ENCODE results near the gene BCL11A.

The BCL11A gene

GRCh38 chr2:60553495-60554073 lies at the start of gene BCL11A:
Gene BCL11A, minus strand, starts transcription at chr2:60553654. Its CDS starts 384 bp downstream, at chr2:60553270.
- DNase-seq: peak; percentile 91 to 95

GRCh38 chr2:60602828-60603532 lies 49.5 kb upstream of the BCL11A start:
- no peak for DNase-seq

- no peak for DNase-seq
Measured at GRCh38 chr2:60602388-60602787, 48.9 kb upstream of the BCL11A start.

GRCh38 chr2:60598271-60598670 lies 44.8 kb upstream of the BCL11A start:
- DNase-seq: no peak

- no peak for DNase-seq
Measured at GRCh38 chr2:60597346-60597745, 43.9 kb upstream of the BCL11A start.

GRCh38 chr2:60596411-60596810 lies 43.0 kb upstream of the BCL11A start:
- no peak for DNase-seq

- DNase-seq: no peak
Measured at GRCh38 chr2:60595953-60596352, 42.5 kb upstream of the BCL11A start.

- no peak for DNase-seq
Measured at GRCh38 chr2:60589104-60589503, 35.6 kb upstream of the BCL11A start.

GRCh38 chr2:60586081-60586480 lies 32.6 kb upstream of the BCL11A start:
- DNase-seq: no peak

GRCh38 chr2:60585276-60585675 lies 31.8 kb upstream of the BCL11A start:
- no peak for DNase-seq

- no peak for DNase-seq
Measured at GRCh38 chr2:60583604-60584003, 30.1 kb upstream of the BCL11A start.

- peak; percentile 85 to 86 for DNase-seq
Measured at GRCh38 chr2:60581433-60582282, 28.2 kb upstream of the BCL11A start.

- DNase-seq: no peak
Measured at GRCh38 chr2:60577682-60578283, 24.3 kb upstream of the BCL11A start.

- no peak for DNase-seq
Measured at GRCh38 chr2:60573251-60573650, 19.8 kb upstream of the BCL11A start.

GRCh38 chr2:60570251-60570650 lies 16.8 kb upstream of the BCL11A start:
- no peak for DNase-seq

- no peak for DNase-seq
Measured at GRCh38 chr2:60569680-60570111, 16.2 kb upstream of the BCL11A start.

GRCh38 chr2:60567919-60568768 lies 14.7 kb upstream of the BCL11A start:
- DNase-seq: no peak

GRCh38 chr2:60567096-60567495 lies 13.6 kb upstream of the BCL11A start:
- no peak for DNase-seq

GRCh38 chr2:60565472-60565871 lies 12.0 kb upstream of the BCL11A start:
- DNase-seq: peak; percentile 28 to 40

GRCh38 chr2:60560734-60561644 lies 7.5 kb upstream of the BCL11A start:
- peak; percentile 32 to 51 for DNase-seq

GRCh38 chr2:60559880-60560279 lies 6.4 kb upstream of the BCL11A start:
- DNase-seq: no peak

Measured in NCI-H2081 (cell line).